HG03139 (cell line): ENCODE data around the gene TUBGCP2.

Experiments
- ATAC-seq: cut with Tn5 transposase; IDR thresholded peaks from one replicate; pipeline ENCODE4 v1.9.1; 2021; ENCODE audit not compliant: unreplicated experiment

TUBGCP2 gene

DNA sequence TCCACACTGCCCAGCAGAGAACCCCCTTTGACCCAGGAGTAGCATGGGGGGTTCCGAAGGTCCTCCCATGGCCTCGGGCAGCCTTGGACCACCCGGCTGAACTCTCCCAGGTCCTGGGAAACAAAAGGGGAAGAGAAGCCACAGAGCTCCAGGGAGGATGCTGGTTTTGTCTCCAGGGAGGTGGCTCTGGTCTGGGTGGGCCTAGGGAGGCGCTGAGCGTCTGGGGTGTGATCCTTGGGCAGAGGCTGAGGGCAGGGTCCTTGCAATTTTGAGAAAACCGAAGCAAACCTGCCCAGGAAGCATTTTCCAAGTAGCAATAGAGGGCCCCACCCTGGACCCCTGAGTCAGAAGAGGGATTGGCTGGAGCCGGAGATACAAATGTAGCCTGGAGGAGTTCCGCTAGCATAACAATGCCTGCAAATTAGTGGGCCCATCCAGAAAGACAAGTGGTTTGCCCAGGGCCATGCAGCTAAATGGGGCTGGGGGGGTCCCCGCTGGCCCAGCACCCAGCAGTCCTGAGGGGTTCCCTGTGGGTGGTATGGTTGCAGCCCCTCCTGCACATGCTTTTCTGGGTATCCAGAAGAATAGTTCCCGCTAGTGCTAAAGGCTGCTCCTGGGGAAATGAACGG, 76.6 kb downstream of the TUBGCP2 start:
- ATAC-seq, result no peak

DNA sequence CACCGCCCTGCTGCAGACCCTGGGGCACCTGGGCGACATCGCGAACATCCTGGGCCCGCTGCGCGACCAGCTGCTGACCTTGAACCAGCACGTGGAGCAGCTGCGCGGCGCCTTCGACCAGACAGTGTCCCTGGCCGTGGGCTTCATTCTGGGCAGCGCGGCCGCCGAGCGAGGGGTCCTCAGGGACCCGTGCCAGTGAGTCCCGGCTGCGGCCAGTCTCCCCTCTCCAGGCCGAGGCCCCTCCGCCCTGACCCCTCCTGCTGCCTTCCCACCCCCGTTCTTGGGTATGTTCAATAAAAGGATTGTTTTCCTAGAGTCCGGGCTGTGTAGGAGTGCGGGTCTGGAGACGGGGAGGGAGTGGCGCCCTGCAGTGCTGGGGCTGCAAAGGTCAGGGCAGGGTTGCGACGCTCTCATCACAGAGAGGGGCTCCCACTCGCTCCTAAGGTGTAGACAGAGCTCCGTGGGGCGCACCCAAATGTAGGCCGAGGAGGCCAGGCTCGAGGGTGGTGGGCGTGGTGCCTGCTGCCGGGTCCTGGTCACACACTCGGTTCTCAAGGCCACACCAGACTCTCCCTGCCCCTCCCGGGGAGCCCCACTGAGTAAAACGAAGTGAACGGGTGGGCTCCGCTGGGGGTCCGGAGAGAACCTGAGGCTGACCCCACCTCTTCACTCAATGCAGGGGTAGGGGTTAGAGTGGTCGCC, 77.3 kb downstream of the TUBGCP2 start:
- ATAC-seq, result no peak

GRCh38 chr10:133230387-133231195, 78.1 kb downstream of the TUBGCP2 start:
- ATAC-seq, result no peak

DNA sequence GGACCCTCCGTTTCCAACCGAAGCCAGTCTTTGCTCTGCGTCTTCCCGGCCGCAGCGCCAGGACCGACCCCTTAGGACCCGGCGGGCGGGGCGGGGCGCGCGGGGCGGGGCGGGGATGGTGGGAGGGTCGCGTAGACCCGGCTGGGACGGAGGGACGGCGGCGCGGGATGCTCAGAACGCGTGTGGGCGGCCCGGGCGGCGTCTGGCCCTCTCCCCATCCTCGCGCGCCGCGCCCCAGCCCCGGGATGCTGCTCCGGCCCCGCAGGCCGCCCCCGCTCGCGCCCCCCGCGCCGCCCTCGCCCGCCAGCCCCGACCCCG, 78.7 kb downstream of the TUBGCP2 start, which contains the start of gene UTF1:
Gene UTF1 (plus strand): TSS at position 174 of the 318 bp plus-strand sequence. CDS start 72 bp downstream, at position 246.
- no peak for ATAC-seq

DNA sequence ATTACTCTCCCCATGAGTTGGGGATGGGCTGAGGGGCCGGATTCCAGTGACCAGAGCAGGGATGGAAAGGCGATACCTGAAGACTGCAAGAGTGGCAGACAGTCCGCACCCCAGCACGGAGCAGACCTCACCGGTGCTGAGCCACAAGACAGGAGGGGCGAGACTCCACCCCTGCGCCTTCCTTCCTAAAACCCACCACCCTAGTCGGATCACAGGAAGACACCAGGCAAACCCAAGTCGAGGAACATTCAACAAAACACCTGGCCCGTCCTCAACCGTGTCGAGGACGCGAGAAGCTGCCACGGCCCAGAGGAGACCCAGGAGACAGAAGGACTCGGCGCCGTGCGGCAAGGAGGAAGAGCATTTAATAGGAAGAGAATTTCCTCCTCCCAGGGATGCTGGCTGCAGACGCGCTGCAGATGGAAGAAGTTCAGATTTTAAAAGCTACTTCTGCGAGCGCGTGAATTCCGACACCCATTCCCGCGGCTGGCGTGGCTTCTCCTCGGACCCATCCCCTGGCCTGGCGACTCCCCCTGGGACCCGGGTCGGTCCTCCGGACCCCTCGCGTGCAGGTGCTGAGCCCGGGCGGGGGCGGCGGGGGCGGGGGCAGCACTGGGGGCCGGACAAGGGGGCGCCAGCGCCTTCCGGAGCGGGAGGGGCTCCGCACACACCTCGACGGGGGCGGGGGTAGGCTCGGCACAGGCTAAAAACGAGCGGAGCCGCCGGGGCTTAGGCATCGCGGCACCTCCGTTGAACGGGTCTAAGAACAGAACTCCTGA, 79.2 kb downstream of the TUBGCP2 start:
- ATAC-seq, result no peak
